Fibroblast of lung (primary cell): ENCODE data around the gene LDLRAD3.

Experiments used
- CTCF ChIP-seq, 2 donors: IDR thresholded peaks in 1 of 2; conservative IDR thresholded peaks in 1 of 2; 1 replicate in 1 of 2; 2 replicates in 1 of 2; pipeline ENCODE4 v1.5.1; 2011 to 2012; ENCODE audit warnings: low read length in 2 of 2, control low read depth in 1 of 2, inconsistent platforms in 1 of 2, low read depth in 1 of 2, mild to moderate bottlenecking in 1 of 2
- EZH2 ChIP-seq: IDR thresholded peaks from 2 replicates; pipeline ENCODE4 v1.5.1; 2012; ENCODE audit warnings: low read length, control low read depth, mild to moderate bottlenecking; ENCODE audit errors: missing control alignments

GRCh38 chr11:36266767-36267166 is 322.9 kb downstream of the LDLRAD3 start:
- TF ChIP-seq CTCF (conservative IDR thresholded peaks at IDR 0.05 in 1 of 2, IDR thresholded peaks at IDR 0.05 in 1 of 2; ENCODE audit: low read depth in 1 of 2, low read length in 2 of 2) (no peak), EZH2 (no peak)
